GM19395 (cell line): ENCODE results near the gene NFIA.
"Not testable (repeated sequence)": the region's sequence is repeated elsewhere in the genome, so short reads cannot be mapped to it uniquely, and the experiment has no call there.

Experiments
- ATAC-seq: cut with Tn5 transposase; IDR thresholded peaks from one replicate; pipeline ENCODE4 v1.9.1; 2021; ENCODE audit warnings: mild to moderate bottlenecking, moderate library complexity; ENCODE audit not compliant: unreplicated experiment

NFIA gene

GRCh38 chr1:61266738-61267137 is 184.4 kb downstream of the NFIA start:
- no peak for ATAC-seq

- ATAC-seq = no peak
Measured at GRCh38 chr1:61268546-61269240, 186.3 kb downstream of the NFIA start.

- no peak for ATAC-seq
Measured at GRCh38 chr1:61269602-61270001, 187.2 kb downstream of the NFIA start.

GRCh38 chr1:61270107-61270506 is 187.7 kb downstream of the NFIA start:
- ATAC-seq = no peak

- no peak for ATAC-seq
Measured at GRCh38 chr1:61270761-61271411, 188.5 kb downstream of the NFIA start.

DNA sequence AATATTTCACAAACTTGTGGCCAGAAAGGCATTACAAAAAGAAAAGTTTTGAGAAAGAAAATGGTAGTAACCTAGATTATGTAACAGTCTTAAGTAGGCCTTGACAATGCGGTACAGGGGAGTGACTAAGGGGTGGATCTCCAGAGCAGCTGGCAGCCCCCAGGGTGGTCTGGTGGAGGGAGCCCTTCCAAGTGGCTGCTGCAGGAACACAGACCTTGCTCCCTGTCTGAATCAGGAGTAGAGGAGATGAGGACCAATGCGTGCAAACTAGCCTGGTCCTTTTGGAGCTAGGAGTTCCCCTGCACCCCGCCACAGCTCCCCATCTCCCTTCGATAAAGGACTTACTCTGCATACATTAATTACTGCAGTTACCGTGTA is 189.0 kb downstream of the NFIA start:
- no peak for ATAC-seq

DNA sequence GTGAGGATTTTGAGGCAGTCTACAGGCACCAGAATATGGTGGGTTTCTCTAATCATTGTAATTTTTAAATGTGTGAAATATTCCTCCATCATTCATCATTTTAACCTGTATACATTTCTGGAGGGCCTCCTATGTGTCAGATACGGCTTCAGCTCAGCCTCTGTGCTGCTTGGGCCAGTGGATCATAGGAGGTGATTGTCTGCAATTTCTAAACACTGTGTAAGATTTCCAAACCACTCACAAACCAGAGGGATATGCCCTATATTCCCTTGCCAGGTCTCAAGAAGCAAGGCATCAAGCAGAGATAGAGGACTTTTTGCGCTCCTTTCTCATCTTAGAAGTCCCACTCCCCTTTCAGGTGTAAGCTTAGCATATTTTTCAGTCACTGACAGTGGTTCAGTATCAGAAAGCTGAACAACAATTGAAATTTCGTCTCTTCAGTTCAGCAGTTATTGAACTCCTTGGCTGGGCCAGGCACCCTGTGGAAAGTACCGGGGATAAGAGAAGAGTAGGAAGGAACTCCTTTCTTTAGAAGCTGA is 190.9 kb downstream of the NFIA start:
- ATAC-seq = no peak

DNA sequence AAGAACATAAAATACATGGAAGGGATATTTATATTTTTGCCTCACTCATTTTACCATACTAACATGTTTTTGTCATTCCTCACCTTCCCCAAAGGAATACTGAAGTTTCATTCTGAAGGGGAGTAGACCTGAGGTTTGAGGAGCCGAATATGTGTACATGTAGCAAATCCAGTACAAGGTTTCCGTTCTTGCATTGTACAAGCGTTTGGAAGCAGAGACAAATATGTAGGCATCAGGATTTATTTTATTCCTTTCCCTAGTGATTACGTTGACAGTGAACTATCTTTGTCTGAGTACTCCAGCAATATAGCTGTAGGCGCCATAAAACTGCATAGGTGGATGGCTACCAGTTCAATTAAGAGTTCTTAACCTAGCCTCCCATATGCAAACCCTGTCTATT is 191.5 kb downstream of the NFIA start:
- ATAC-seq = no peak

DNA sequence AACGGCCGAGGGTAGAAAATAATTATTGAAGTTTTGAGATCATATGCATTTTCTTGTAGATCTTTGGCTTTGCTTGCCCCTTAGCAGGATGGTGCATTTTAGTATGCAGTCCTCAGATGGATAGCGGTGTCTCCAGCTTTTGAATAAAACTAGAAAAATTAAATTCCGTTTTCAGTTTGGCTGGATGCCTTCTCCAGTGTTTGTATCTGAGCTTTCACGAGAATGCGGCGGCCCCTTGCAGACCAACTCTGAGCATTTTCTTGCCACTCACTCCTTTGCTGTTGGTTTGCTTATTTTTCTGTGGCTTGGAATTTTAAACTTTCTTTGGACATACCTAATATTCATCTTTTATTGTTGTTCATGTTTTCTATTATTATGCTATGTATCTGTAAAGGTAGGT is 192.6 kb downstream of the NFIA start:
- no peak for ATAC-seq

- ATAC-seq = no peak
Measured at GRCh38 chr1:61276246-61276645, 193.9 kb downstream of the NFIA start.

DNA sequence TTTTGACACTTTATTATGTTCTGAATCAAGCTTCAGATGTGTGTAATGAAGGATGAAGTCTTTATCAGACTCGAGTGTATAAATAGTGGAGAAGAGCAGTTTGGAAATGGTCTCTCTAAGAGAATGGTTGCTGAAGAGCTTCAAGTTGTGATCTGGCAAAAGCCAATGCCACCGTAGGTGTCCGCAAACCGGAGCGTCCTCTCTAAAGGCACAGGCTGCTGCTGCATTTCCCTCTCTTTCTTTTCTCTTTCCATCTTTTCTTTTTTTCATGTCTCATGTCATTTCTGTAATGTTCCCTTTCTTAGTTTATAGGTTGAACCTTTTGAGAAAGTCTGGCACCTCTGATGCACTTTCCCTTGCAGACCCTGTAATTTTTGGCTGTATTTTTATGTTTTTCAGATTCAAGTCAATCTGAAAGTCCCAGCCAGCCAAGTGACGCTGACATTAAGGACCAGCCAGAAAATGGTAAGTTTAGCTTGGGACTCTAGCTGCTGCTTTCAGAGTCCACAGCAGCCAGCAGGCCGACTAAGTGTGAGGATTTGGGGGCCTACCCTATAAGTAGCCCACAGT is 194.8 kb downstream of the NFIA start:
- ATAC-seq = no peak

GRCh38 chr1:61278503-61278902 is 196.1 kb downstream of the NFIA start:
- not testable (repeated sequence) for ATAC-seq

DNA sequence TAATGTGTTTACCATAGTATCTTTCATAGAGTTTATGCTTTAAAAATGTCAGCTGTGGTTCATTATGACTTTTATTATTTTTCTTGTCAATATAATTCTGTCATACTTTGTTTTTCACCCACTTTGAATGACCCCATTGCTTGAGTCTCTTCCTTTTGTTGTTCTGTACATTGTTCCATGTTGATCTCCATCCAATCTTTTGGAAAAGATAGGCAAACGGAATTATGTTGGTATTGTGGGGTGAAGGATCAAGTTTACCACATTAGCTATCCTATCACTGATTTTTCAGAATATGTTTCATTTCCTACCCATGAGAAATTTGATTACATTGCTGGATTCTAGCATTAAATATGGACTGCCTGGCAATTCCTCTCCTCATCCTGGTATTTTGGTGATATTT is 196.6 kb downstream of the NFIA start:
- ATAC-seq = no peak

- no peak for ATAC-seq
Measured at GRCh38 chr1:61279570-61279969, 197.2 kb downstream of the NFIA start.

GRCh38 chr1:61280452-61280851 is 198.1 kb downstream of the NFIA start:
- no peak for ATAC-seq

DNA sequence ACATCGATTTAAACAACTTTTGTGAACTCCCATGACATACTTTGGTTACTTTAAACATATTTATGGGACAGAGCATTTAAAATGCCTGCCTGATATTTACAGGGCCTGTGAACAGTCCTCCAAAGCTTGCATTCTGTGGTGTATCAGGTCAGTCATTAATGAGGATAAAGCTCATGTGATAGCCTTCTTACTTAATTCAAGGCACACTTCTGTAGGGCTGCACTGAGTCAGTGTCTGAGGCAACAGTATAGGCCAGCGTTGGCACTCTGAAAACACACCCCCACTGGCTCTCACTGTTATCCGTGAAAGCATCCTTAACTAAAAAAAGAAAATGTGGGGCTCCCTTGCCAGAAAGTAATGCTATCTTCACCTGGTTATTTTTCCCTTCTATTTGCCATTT is 200.0 kb downstream of the NFIA start:
- ATAC-seq = no peak

DNA sequence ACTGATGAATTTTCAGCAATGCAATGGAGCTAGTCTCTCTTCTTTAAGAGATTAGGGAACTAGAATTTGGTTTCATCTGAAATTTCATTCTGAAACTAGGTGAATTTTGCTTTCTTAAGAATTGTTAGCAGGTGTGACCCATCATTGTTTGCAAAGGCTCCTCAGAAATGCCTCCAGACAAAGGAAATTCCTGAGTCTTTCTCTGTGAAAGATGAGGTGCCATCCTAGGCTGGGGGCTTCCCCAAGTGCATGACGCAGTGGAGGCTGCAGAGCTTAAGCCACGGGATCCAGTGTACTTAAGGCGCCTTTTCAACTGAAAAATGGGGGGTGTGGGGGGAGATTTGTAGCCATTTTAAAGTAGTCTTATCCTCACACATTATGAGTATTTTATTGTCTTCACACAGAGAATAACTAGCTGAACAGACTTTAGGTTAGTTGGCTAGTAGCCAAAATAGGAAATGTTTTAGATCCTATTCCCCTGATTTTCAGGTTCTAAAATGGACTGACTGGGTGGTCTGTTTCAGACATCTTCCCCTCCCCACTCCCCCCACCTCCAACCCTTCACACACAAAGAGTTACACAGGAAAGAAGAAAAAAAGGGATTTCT is 202.0 kb downstream of the NFIA start:
- ATAC-seq = no peak

GRCh38 chr1:61284936-61285335 is 202.6 kb downstream of the NFIA start:
- ATAC-seq = no peak

- ATAC-seq = no peak
Measured at GRCh38 chr1:61285371-61285885, 203.1 kb downstream of the NFIA start.

DNA sequence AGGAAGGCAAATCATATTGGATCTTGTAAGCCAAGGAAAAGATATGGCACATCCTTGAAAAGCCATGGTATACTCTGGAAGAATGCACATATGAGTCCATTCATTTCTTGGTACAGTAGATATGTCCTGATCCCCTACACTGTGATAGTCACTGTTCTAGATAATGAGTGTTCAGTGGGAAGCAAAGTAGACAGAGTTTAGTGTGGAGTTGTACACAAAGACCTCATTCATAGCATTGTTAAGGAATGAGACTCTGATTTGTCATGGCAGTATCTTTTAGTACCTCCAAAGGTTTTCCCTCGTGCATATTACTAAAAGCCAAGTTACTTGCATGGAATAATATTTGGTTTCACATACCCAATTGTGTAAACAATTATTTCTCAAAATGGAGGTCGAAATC is 204.7 kb downstream of the NFIA start:
- no peak for ATAC-seq

DNA sequence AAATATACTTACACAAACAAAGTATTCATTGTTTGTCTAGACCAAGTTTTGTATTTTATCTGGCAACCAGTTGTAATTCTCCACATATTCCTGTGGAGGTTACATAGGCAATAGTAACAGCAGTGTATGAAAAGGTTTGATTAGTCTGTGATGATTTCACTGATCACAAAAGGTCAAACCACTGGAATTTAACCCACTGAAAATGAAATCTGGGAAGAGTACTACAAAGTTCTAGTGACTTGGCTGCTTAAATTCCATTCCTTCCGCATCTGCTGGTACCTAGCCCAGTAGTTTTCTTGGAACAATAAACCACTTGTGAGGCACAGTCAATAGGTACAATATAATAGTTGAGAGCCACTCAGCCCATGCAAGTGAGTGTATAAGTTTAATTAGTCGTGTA is 205.4 kb downstream of the NFIA start:
- ATAC-seq = no peak
